Measurements from ENCODE around the gene RAB31.

- TF ChIP-seq POLR2AphosphoS5 (IDR thresholded peaks at IDR 0.05; ENCODE audit: insufficient read depth in 1 of 2, low read depth in 1 of 2) (no peak), CTCF (IDR thresholded peaks at IDR 0.05) (no peak), POLR2A (IDR thresholded peaks at IDR 0.05) (no peak)
Observed at GRCh38 chr18:9865764-9866490, 157.8 kb downstream of the RAB31 start.
